SK-N-SH treated with all-trans-retinoic acid at 6 μM for 48 hours (cell line): Measurements from ENCODE around the gene MAMDC4.

ENCODE experiments used
- ATAC-seq: fragments of 200-7000 bp; cut with Tn5 transposase; 3 replicates; pipeline ENCODE4 v1.9.1; 2020; ENCODE audit warnings: mild to moderate bottlenecking, moderate library complexity
- BACH2 ChIP-seq: fragments of 250-450 bp; sonication (Bioruptor Pico); IDR thresholded peaks from 2 replicates; pipeline ENCODE4 v1.9.0; 2021; ENCODE audit warnings: mild to moderate bottlenecking, borderline replicate concordance
- CSDC2 ChIP-seq: fragments of 250-450 bp; sonication (Bioruptor Pico); IDR thresholded peaks from 2 replicates; pipeline ENCODE4 v1.5.0; 2020; ENCODE audit warnings: mild to moderate bottlenecking, moderate library complexity
- CSRNP3 ChIP-seq: fragments of 250-450 bp; sonication (Bioruptor Pico); IDR thresholded peaks from 2 replicates; pipeline ENCODE4 v1.5.1; 2021; ENCODE audit warnings: mild to moderate bottlenecking, moderate library complexity
- ESRRG ChIP-seq: fragments of 250-450 bp; sonication (Bioruptor Pico); IDR thresholded peaks from 2 replicates; pipeline ENCODE4 v1.6.1; 2021; ENCODE audit warnings: mild to moderate bottlenecking
- GLIS3 ChIP-seq: fragments of 250-450 bp; sonication (Bioruptor Pico); IDR thresholded peaks from 2 replicates; pipeline ENCODE4 v1.5.0; 2020; ENCODE audit warnings: mild to moderate bottlenecking, moderate library complexity
- OSR1 ChIP-seq: fragments of 250-450 bp; sonication (Bioruptor Pico); IDR thresholded peaks from 2 replicates; pipeline ENCODE4 v1.8.0; 2022; ENCODE audit warnings: moderate library complexity, mild to moderate bottlenecking, inconsistent platforms
- POU6F1 ChIP-seq: fragments of 250-450 bp; sonication (Bioruptor Pico); IDR thresholded peaks from 2 replicates; pipeline ENCODE4 v1.8.0; 2021; ENCODE audit warnings: low read depth, mild to moderate bottlenecking, moderate library complexity, borderline replicate concordance
- PPARA ChIP-seq: fragments of 250-450 bp; sonication (Bioruptor Pico); IDR thresholded peaks from 2 replicates; pipeline ENCODE4 v1.5.0; 2020; ENCODE audit warnings: mild to moderate bottlenecking, borderline replicate concordance
- SNAI2 ChIP-seq: fragments of 250-450 bp; sonication (Bioruptor Pico); IDR thresholded peaks from 2 replicates; pipeline ENCODE4 v1.5.0; 2020; ENCODE audit warnings: mild to moderate bottlenecking, moderate library complexity
- TCF4 ChIP-seq: fragments of 250-450 bp; sonication (Bioruptor Pico); IDR thresholded peaks from 2 replicates; pipeline ENCODE4 v1.8.0; 2021; ENCODE audit warnings: mild to moderate bottlenecking, moderate library complexity, borderline replicate concordance
- ZC3H10 ChIP-seq: fragments of 250-450 bp; sonication (Bioruptor Pico); IDR thresholded peaks from 2 replicates; pipeline ENCODE4 v1.5.1; 2021; ENCODE audit warnings: mild to moderate bottlenecking, moderate library complexity
- ZFP3 ChIP-seq: fragments of 250-450 bp; sonication (Bioruptor Pico); IDR thresholded peaks from 2 replicates; pipeline ENCODE4 v1.5.0; 2020; ENCODE audit warnings: mild to moderate bottlenecking, moderate library complexity
- ZNF565 ChIP-seq: fragments of 450-650 bp; formaldehyde crosslinking; conservative IDR thresholded peaks from 2 replicates; pipeline ENCODE4 v1.5.0; 2020; ENCODE audit warnings: low read depth, mild to moderate bottlenecking, moderate library complexity
- ZNF70 ChIP-seq: fragments of 450-650 bp; formaldehyde crosslinking; IDR thresholded peaks from 2 replicates; pipeline ENCODE4 v1.5.0; 2020; ENCODE audit warnings: mild to moderate bottlenecking, moderate library complexity
- ZNF8 ChIP-seq: fragments of 450-650 bp; formaldehyde crosslinking; IDR thresholded peaks from 2 replicates; pipeline ENCODE4 v1.5.0; 2020; ENCODE audit warnings: mild to moderate bottlenecking, moderate library complexity
- TF ChIP-seq, protein P1 (sequence below): fragments of 250-450 bp; sonication (Bioruptor Pico); IDR thresholded peaks from 2 replicates; pipeline ENCODE4 v1.5.1; 2020; ENCODE audit warnings: low read depth, mild to moderate bottlenecking, moderate library complexity
- TF ChIP-seq, protein P2 (sequence below): fragments of 250-450 bp; sonication (Bioruptor Pico); IDR thresholded peaks from 2 replicates; pipeline ENCODE4 v1.8.0; 2020; ENCODE audit warnings: mild to moderate bottlenecking, moderate library complexity, borderline replicate concordance
- TF ChIP-seq, protein P3 (sequence below): fragments of 250-450 bp; sonication (Bioruptor Pico); IDR thresholded peaks from 2 replicates; pipeline ENCODE4 v1.5.0; 2020; ENCODE audit warnings: mild to moderate bottlenecking, moderate library complexity

Gene MAMDC4

DNA sequence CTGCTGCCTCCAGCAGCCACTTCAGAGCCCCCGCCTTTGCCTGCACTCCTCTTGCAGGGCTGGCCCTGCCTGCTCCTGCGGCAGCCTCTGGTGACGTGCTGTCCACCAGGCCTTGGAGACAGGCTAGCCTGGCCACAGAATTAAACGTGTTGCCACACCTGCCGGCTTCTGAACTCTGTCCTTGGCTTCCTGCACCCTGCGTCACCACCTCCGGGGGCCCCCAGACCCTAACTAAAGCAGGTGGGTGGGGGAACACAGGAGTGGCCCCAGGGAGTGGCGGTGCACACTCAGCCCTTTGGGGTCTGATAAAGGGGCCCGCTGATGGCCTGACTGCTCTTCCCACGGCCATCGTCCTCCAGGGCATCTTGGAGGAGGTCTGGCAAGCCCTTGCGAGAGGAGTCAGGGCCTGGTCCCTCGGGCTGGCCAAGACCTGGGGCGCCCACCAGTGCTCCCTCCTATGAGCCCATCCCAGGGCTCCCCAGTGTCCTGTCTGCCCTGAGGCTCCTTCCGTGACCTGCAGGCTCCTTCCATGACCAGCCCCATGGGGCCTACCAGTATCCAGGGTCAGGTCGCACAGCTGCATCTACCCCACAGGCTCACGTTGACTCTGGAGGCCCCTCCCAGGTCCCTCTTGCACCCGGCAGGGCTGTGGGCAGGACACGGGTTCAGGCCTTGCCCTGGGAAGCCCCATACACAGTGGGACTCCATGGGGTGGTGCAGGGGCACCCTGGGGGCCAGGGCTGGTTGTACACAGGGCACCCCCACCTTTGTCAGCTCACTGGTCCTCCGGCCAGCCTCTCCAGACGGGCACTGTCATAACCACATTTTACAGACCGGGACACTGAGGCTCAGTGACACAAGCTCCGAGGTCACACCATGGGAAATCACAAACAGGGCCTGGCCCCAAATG lies 1.0 kb upstream of the MAMDC4 start:
- TF ChIP-seq OSR1 (CRISPR knock-in tag) (no peak), CSDC2 (no peak), ZNF8 (CRISPR knock-in tag) (no peak), ZFP3 (CRISPR knock-in tag) (no peak), GLIS3 (CRISPR knock-in tag) (no peak), SNAI2 (CRISPR knock-in tag) (no peak), ZNF565 (CRISPR knock-in tag) (no peak), ZNF70 (no peak), POU6F1 (no peak), TCF4 (CRISPR knock-in tag) (no peak)
- TF ChIP-seq, protein P1, sequence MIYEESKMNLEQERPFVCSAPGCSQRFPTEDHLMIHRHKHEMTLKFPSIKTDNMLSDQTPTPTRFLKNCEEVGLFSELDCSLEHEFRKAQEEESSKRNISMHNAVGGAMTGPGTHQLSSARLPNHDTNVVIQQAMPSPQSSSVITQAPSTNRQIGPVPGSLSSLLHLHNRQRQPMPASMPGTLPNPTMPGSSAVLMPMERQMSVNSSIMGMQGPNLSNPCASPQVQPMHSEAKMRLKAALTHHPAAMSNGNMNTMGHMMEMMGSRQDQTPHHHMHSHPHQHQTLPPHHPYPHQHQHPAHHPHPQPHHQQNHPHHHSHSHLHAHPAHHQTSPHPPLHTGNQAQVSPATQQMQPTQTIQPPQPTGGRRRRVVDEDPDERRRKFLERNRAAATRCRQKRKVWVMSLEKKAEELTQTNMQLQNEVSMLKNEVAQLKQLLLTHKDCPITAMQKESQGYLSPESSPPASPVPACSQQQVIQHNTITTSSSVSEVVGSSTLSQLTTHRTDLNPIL, result no peak
- ATAC-seq, result no peak

- ATAC-seq, result no peak
- TF ChIP-seq ZNF8 (CRISPR knock-in tag) (no peak), ZFP3 (CRISPR knock-in tag) (no peak), PPARA (CRISPR knock-in tag) (no peak), CSDC2 (no peak), ESRRG (CRISPR knock-in tag) (no peak), TCF4 (CRISPR knock-in tag) (no peak), SNAI2 (CRISPR knock-in tag) (no peak)
- TF ChIP-seq, protein P2, sequence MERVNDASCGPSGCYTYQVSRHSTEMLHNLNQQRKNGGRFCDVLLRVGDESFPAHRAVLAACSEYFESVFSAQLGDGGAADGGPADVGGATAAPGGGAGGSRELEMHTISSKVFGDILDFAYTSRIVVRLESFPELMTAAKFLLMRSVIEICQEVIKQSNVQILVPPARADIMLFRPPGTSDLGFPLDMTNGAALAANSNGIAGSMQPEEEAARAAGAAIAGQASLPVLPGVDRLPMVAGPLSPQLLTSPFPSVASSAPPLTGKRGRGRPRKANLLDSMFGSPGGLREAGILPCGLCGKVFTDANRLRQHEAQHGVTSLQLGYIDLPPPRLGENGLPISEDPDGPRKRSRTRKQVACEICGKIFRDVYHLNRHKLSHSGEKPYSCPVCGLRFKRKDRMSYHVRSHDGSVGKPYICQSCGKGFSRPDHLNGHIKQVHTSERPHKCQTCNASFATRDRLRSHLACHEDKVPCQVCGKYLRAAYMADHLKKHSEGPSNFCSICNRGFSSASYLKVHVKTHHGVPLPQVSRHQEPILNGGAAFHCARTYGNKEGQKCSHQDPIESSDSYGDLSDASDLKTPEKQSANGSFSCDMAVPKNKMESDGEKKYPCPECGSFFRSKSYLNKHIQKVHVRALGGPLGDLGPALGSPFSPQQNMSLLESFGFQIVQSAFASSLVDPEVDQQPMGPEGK, result no peak
- TF ChIP-seq, protein P1, result no peak
- TF ChIP-seq, protein P3, sequence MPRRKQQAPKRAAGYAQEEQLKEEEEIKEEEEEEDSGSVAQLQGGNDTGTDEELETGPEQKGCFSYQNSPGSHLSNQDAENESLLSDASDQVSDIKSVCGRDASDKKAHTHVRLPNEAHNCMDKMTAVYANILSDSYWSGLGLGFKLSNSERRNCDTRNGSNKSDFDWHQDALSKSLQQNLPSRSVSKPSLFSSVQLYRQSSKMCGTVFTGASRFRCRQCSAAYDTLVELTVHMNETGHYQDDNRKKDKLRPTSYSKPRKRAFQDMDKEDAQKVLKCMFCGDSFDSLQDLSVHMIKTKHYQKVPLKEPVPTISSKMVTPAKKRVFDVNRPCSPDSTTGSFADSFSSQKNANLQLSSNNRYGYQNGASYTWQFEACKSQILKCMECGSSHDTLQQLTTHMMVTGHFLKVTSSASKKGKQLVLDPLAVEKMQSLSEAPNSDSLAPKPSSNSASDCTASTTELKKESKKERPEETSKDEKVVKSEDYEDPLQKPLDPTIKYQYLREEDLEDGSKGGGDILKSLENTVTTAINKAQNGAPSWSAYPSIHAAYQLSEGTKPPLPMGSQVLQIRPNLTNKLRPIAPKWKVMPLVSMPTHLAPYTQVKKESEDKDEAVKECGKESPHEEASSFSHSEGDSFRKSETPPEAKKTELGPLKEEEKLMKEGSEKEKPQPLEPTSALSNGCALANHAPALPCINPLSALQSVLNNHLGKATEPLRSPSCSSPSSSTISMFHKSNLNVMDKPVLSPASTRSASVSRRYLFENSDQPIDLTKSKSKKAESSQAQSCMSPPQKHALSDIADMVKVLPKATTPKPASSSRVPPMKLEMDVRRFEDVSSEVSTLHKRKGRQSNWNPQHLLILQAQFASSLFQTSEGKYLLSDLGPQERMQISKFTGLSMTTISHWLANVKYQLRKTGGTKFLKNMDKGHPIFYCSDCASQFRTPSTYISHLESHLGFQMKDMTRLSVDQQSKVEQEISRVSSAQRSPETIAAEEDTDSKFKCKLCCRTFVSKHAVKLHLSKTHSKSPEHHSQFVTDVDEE (CRISPR knock-in tag), result no peak
These were observed 784 bp downstream of the MAMDC4 start for GRCh38 chr9:136852664-136853595.

DNA sequence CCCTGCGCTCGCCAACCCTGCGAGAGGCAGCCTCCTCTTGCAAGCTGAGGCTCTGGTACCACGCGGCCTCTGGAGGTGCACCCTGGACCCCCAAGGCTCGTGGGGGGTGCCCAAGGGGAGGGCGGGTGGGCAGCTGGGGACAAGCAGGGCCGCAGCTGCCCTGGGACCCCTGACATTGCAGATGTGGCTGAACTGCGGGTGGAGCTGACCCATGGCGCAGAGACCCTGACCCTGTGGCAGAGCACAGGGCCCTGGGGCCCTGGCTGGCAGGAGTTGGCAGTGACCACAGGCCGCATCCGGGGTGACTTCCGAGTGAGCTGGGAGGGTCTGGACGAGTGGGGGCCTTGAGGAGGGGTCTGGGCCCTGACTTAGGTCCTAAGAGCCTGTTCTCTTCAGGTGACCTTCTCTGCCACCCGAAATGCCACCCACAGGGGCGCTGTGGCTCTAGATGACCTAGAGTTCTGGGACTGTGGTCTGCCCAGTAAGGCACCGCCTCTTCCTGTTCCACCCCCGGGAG lies 1.5 kb downstream of the MAMDC4 start:
- ATAC-seq, result no peak
- TF ChIP-seq ZC3H10 (CRISPR knock-in tag) (no peak), ZNF565 (CRISPR knock-in tag) (no peak), ZNF8 (CRISPR knock-in tag) (no peak), CSRNP3 (CRISPR knock-in tag) (no peak), PPARA (CRISPR knock-in tag) (no peak), BACH2 (CRISPR knock-in tag) (no peak), ZFP3 (CRISPR knock-in tag) (no peak)
- TF ChIP-seq, protein P1, result no peak
- TF ChIP-seq, protein P3 (CRISPR knock-in tag), result no peak
